Measurements from ENCODE around the gene LBHD2. TPM values are rescaled to one million over a fixed set of nuclear protein-coding genes. Genes with fewer than 3 reads are reported as not detected.

LBHD2 gene
- polyA plus RNA-seq, 1 donor (not counting 4 experiments of a cell fraction or from before 2014, with no cell fraction given) = not detected

DNA sequence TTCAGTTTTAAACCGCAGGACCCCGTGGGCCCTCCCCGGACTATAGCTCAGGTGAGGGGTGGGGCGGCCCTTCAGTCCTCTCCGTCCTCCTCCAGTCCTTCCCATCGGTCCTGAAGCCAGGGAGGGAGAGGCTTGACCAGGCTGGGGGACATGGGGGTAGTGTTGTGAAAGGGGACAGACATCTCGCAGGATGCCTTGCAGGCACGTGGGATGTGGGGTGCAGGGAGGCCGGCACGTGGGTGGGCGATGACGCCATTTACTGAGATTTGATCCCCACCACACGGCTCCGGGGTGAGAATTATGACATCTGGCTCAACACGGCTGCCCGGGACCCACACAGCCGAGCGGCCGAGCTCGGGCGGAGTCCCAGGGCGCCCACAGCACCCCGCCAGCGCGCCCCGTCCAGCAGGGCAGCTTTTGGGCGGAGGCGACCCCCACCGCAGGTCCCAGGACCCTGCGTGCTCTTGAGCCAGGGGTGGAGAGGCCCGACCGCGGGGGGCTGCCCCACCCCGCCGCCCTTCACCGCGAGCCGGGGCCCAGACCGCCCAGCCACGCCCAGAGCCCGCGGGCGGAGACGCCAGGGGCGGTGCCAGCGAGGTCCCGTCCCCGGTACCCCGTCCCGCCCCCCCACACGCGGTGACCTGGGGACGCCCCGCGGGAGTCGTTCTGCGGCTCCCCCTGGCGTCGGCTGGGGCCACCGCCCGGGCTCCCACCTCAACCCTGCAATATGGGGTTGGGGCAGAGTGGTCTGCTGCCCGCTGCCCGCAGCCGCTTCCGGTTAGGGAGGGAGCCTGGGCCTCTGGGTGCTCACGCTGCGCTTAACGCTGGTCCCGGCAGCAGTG lies 7.3 kb downstream of the LBHD2 start:
- no peak for FAIRE-seq
- H4K20me1 ChIP-seq (ENCODE audit: control insufficient read depth, extremely low read depth, insufficient read depth, low read length) = no peaks in the 10 kb centered on the region

DNA sequence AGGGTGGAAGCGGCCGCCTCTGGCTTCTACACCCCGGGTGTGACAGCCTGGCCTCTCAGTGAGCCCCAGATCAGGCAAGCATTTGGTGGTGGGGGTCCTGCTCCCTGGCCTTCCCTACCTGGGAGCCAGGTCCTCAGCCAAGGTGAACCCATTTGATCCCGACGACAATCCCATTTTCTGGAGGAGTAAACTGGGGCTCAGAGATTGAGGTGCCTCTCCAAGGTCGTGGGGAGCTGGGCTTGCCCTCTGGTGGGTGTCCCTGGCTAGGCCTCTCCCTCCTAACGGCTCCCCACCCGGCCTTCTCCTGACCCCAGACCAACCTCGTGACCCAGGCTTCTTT lies 7.8 kb downstream of the LBHD2 start:
- no peak for DNase-seq (ENCODE audit: low read depth, low spot score)
- Histone ChIP-seq H3K9me1 (ENCODE audit: control insufficient read depth, extremely low read depth, insufficient read depth, low read length) (no peaks in the 10 kb centered on the region), H3K9ac (ENCODE audit: control insufficient read depth, extremely low read depth, insufficient read depth, low read length) (no peak overlapping the region), H3K4me1 (ENCODE audit: control insufficient read depth, extremely low read depth, insufficient read depth, low read length) (no peaks in the 10 kb centered on the region), H3K27ac (ENCODE audit: control insufficient read depth, insufficient read depth, low read length) (no peak overlapping the region), H3K9me3 (ENCODE audit: control insufficient read depth, low read depth, low read length) (no peaks in the 10 kb centered on the region), H3K27me3 (ENCODE audit: control insufficient read depth, extremely low read depth, insufficient read depth, low read length) (peaks cover 18% of the 10 kb centered on the region), H2AFZ (ENCODE audit: control insufficient read depth, low read length) (peak overlapping the region; percentile 44), H3K4me2 (ENCODE audit: control insufficient read depth, extremely low read depth, insufficient read depth, low read depth, low read length) (peak overlapping the region; percentile 73), H3K79me2 (ENCODE audit: control insufficient read depth, insufficient read depth, low read length) (no peaks in the 10 kb centered on the region), H3K36me3 (ENCODE audit: control insufficient read depth in 2 of 2, extremely low read depth in 1 of 2, insufficient read depth in 2 of 2, low read length in 2 of 2) (no peaks in the 10 kb centered on the region), H3K4me3 (ENCODE audit: control insufficient read depth in 2 of 3, extremely low read depth in 1 of 3, insufficient read depth in 2 of 3, low read depth in 1 of 3, low read length in 3 of 3) (no peak overlapping the region), H4K20me1 (ENCODE audit: control insufficient read depth, extremely low read depth, insufficient read depth, low read length) (no peaks in the 10 kb centered on the region)
- dilution Hi-C loops (cut with MboI; ENCODE audit: extremely low pct_ligation_motif_present, low sequenced_read_pairs) = no loop called here
- TF ChIP-seq, protein P1, sequence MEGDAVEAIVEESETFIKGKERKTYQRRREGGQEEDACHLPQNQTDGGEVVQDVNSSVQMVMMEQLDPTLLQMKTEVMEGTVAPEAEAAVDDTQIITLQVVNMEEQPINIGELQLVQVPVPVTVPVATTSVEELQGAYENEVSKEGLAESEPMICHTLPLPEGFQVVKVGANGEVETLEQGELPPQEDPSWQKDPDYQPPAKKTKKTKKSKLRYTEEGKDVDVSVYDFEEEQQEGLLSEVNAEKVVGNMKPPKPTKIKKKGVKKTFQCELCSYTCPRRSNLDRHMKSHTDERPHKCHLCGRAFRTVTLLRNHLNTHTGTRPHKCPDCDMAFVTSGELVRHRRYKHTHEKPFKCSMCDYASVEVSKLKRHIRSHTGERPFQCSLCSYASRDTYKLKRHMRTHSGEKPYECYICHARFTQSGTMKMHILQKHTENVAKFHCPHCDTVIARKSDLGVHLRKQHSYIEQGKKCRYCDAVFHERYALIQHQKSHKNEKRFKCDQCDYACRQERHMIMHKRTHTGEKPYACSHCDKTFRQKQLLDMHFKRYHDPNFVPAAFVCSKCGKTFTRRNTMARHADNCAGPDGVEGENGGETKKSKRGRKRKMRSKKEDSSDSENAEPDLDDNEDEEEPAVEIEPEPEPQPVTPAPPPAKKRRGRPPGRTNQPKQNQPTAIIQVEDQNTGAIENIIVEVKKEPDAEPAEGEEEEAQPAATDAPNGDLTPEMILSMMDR (optimal IDR thresholded peaks at IDR 0.05 in 1 of 3, IDR thresholded peaks at IDR 0.05 in 1 of 3, conservative IDR thresholded peaks at IDR 0.05 in 1 of 3; ENCODE audit: extremely low read depth in 1 of 3, insufficient read depth in 2 of 3, low read length in 3 of 3) = no peak
- no peak for TF ChIP-seq EZH2 (IDR thresholded peaks at IDR 0.05; ENCODE audit: low read length)
- no peak for FAIRE-seq

More for the DNA sequence above, 7.3 kb downstream of the LBHD2 start:
- DNase-seq (ENCODE audit: low read depth, low spot score) = no peak
- Histone ChIP-seq H3K36me3 (ENCODE audit: control insufficient read depth in 2 of 2, extremely low read depth in 1 of 2, insufficient read depth in 2 of 2, low read length in 2 of 2) (no peaks in the 10 kb centered on the region), H3K27ac (ENCODE audit: control insufficient read depth, insufficient read depth, low read length) (no peak overlapping the region), H3K4me3 (ENCODE audit: control insufficient read depth in 2 of 3, extremely low read depth in 1 of 3, insufficient read depth in 2 of 3, low read depth in 1 of 3, low read length in 3 of 3) (peak overlapping the region in 2 of 3 experiments; percentile 18 to 20), H2AFZ (ENCODE audit: control insufficient read depth, low read length) (peak overlapping the region; percentile 44), H3K4me2 (ENCODE audit: control insufficient read depth, extremely low read depth, insufficient read depth, low read depth, low read length) (peak overlapping the region; percentile 73), H3K27me3 (ENCODE audit: control insufficient read depth, extremely low read depth, insufficient read depth, low read length) (peaks cover 15% of the 10 kb centered on the region), H3K9me1 (ENCODE audit: control insufficient read depth, extremely low read depth, insufficient read depth, low read length) (no peaks in the 10 kb centered on the region), H3K4me1 (ENCODE audit: control insufficient read depth, extremely low read depth, insufficient read depth, low read length) (no peaks in the 10 kb centered on the region), H3K9ac (ENCODE audit: control insufficient read depth, extremely low read depth, insufficient read depth, low read length) (no peak overlapping the region), H3K79me2 (ENCODE audit: control insufficient read depth, insufficient read depth, low read length) (no peaks in the 10 kb centered on the region), H3K9me3 (ENCODE audit: control insufficient read depth, low read depth, low read length) (no peaks in the 10 kb centered on the region)
- dilution Hi-C loops (cut with MboI; ENCODE audit: extremely low pct_ligation_motif_present, low sequenced_read_pairs) = no loop called here
- TF ChIP-seq EZH2 (IDR thresholded peaks at IDR 0.05; ENCODE audit: low read length) = no peak
- TF ChIP-seq, protein P1 (optimal IDR thresholded peaks at IDR 0.05 in 1 of 3, IDR thresholded peaks at IDR 0.05 in 1 of 3, conservative IDR thresholded peaks at IDR 0.05 in 1 of 3; ENCODE audit: extremely low read depth in 1 of 3, insufficient read depth in 2 of 3, low read length in 3 of 3) = peak in 2 of 3 experiments; percentile 16 to 30

Measured in keratinocyte (primary cell).